HepG2 (cell line): Measurements from ENCODE around the gene PPP4R2. TPM values are rescaled to one million over a fixed set of nuclear protein-coding genes. Genes with fewer than 3 reads are reported as not detected.

Experiments
- FLYWCH1 ChIP-seq: sonication (generic); formaldehyde crosslinking; IDR thresholded peaks from 2 replicates; pipeline ENCODE4 v1.8.1; 2023; ENCODE audit warnings: mild to moderate bottlenecking, missing genetic modification reagents
- GATAD1 ChIP-seq: IDR thresholded peaks from 2 replicates; pipeline ENCODE4 v1.6.1; 2016; ENCODE audit warnings: missing genetic modification reagents, missing compliant biosample characterization
- HBP1 ChIP-seq: IDR thresholded peaks from 2 replicates; pipeline ENCODE4 v1.6.1; 2016; ENCODE audit warnings: low read depth, control low read depth
- HOXA3 ChIP-seq: sonication (generic); formaldehyde crosslinking; IDR thresholded peaks from 2 replicates; pipeline ENCODE4 v1.5.0; 2020; ENCODE audit warnings: missing genetic modification reagents
- IKZF4 ChIP-seq: sonication (generic); formaldehyde crosslinking; IDR thresholded peaks from 2 replicates; pipeline ENCODE4 v1.5.1; 2020; ENCODE audit warnings: borderline replicate concordance, mild to moderate bottlenecking, low read depth, missing genetic modification reagents; ENCODE audit errors: not compliant biosample characterization
- KDM5B ChIP-seq: sonication (generic); formaldehyde crosslinking; IDR thresholded peaks from 2 replicates; pipeline ENCODE4 v1.4.0; 2020; ENCODE audit warnings: missing genetic modification reagents, mild to moderate bottlenecking, borderline replicate concordance
- KLF11 ChIP-seq: IDR thresholded peaks from 2 replicates; pipeline ENCODE4 v1.6.1; 2016; ENCODE audit warnings: missing compliant biosample characterization
- KLF16 ChIP-seq, 2 experiments: sonication (generic) in 1 of 2; formaldehyde crosslinking in 1 of 2; IDR thresholded peaks; 2 replicates each; pipeline versions ENCODE4 v1.6.1 to v1.8.0; 2016 to 2023; ENCODE audit warnings: missing genetic modification reagents in 2 of 2, missing compliant biosample characterization in 1 of 2
- KMT2B ChIP-seq: IDR thresholded peaks from 2 replicates; pipeline ENCODE4 v1.6.1; 2016; ENCODE audit warnings: missing genetic modification reagents, missing compliant biosample characterization
- NAIF1 ChIP-seq: sonication (generic); formaldehyde crosslinking; IDR thresholded peaks from 2 replicates; pipeline ENCODE4 v1.5.0; 2020; ENCODE audit warnings: mild to moderate bottlenecking, missing genetic modification reagents, borderline replicate concordance
- NONO ChIP-seq, 2 experiments: fragments of 450-650 bp in 1 of 2; sonication (generic) in 1 of 2; formaldehyde crosslinking in 1 of 2; IDR thresholded peaks in 1 of 2; conservative IDR thresholded peaks in 1 of 2; 2 replicates each; pipeline versions ENCODE4 v1.6.1 to v1.8.0; 2017 to 2022; ENCODE audit warnings: mild to moderate bottlenecking in 1 of 2, missing genetic modification reagents in 1 of 2, moderate library complexity in 1 of 2
- PHF20 ChIP-seq: sonication (generic); formaldehyde crosslinking; IDR thresholded peaks from 2 replicates; pipeline ENCODE4 v1.5.0; 2020; ENCODE audit warnings: mild to moderate bottlenecking, missing genetic modification reagents
- REXO4 ChIP-seq: sonication (generic); formaldehyde crosslinking; IDR thresholded peaks from 2 replicates; pipeline ENCODE4 v1.8.0; 2022; ENCODE audit warnings: missing genetic modification reagents, mild to moderate bottlenecking, borderline replicate concordance
- THAP8 ChIP-seq: sonication (generic); formaldehyde crosslinking; IDR thresholded peaks from 2 replicates; pipeline ENCODE4 v1.5.1; 2020; ENCODE audit warnings: missing genetic modification reagents, mild to moderate bottlenecking, borderline replicate concordance
- TOE1 ChIP-seq: sonication (generic); formaldehyde crosslinking; IDR thresholded peaks from 2 replicates; pipeline ENCODE4 v1.4.0; 2020; ENCODE audit warnings: mild to moderate bottlenecking, missing genetic modification reagents
- XBP1 ChIP-seq: sonication (generic); formaldehyde crosslinking; IDR thresholded peaks from 2 replicates; pipeline ENCODE4 v1.5.0; 2020; ENCODE audit warnings: missing genetic modification reagents
- ZBTB33 ChIP-seq: sonication (generic); formaldehyde crosslinking; IDR thresholded peaks from 2 replicates; pipeline ENCODE4 v1.4.0; 2020; ENCODE audit warnings: missing genetic modification reagents
- ZBTB49 ChIP-seq: sonication (generic); formaldehyde crosslinking; IDR thresholded peaks from 2 replicates; pipeline ENCODE4 v1.4.0; 2020; ENCODE audit warnings: missing genetic modification reagents, borderline replicate concordance
- ZFP36L1 ChIP-seq: sonication (generic); formaldehyde crosslinking; IDR thresholded peaks from 2 replicates; pipeline ENCODE4 v1.8.0; 2022; ENCODE audit warnings: mild to moderate bottlenecking, missing genetic modification reagents, moderate library complexity
- ZFP91 ChIP-seq: sonication (generic); formaldehyde crosslinking; IDR thresholded peaks from 2 replicates; pipeline ENCODE4 v1.9.0; 2022; ENCODE audit warnings: missing genetic modification reagents, mild to moderate bottlenecking, borderline replicate concordance
- polyA plus RNA-seq, 8 experiments: library from polyadenylated mRNA; depleted of rRNA in 3 of 8; stranded (reverse) in 7 of 8; unstranded in 1 of 8; fragments of >200 nt; fragmentation: Illumina TruSeq in 4 of 8; extraction: Trizol in 4 of 8; gene quantifications; 2 replicates each; pipeline versions ENCODE4 v1.2.1 to v1.2.3, GENCODE V29; 2011 to 2016; ENCODE audit warnings: low read depth in 4 of 8, missing spikeins in 1 of 8, mixed read lengths in 1 of 8; ENCODE audit not compliant: insufficient read depth in 1 of 8
- total RNA-seq, 5 experiments: library from RNA; depleted of rRNA; stranded (reverse); fragments of >200 nt; fragmentation: Illumina TruSeq; extraction: Trizol; gene quantifications; 2 replicates each; pipeline ENCODE4 v1.2.3, GENCODE V29; 2016; ENCODE audit warnings: low read depth in 1 of 5

PPP4R2 gene
- total and polyA plus RNA-seq, 2 of the 13 experiments (the other 11 are each of a cell fraction or from before 2014, with no cell fraction given), result 22.3 to 161 TPM

- TF ChIP-seq NAIF1 (no peak), GATAD1 (peak; percentile 68), FLYWCH1 (CRISPR knock-in tag) (no peak), KMT2B (CRISPR knock-in tag) (peak; percentile 34; the same call in 1 of the 2 replicates), KLF11 (CRISPR knock-in tag) (no peak), HOXA3 (CRISPR knock-in tag) (peak; percentile 74; the same call in 1 of the 2 replicates), KLF16 (CRISPR knock-in tag; IDR thresholded peaks at IDR 0.05) (peak in 1 of 2 experiments; percentile 82; a peak in 1 of 4 replicates), THAP8 (CRISPR knock-in tag) (no peak), ZBTB33 (CRISPR knock-in tag) (0 out of 2 replicates have a peak, but pooled peaks have one; percentile 41), IKZF4 (CRISPR knock-in tag) (peak; percentile 55), PHF20 (CRISPR knock-in tag) (no peak), REXO4 (no peak), XBP1 (no peak), ZFP36L1 (CRISPR knock-in tag) (no peak), TOE1 (CRISPR knock-in tag) (no peak), NONO (IDR thresholded peaks at IDR 0.05) (no peak), NONO (CRISPR knock-in tag; conservative IDR thresholded peaks at IDR 0.05) (peak; percentile 72; the same call in 1 of the 2 replicates), HBP1 (CRISPR knock-in tag) (no peak), ZBTB49 (CRISPR knock-in tag) (no peak), KDM5B (CRISPR knock-in tag) (no peak), ZFP91 (0 out of 2 replicates have a peak, but pooled peaks have one; percentile 32)
These were observed 43.2 kb upstream of the PPP4R2 start (continued) for GRCh38 chr3:72953325-72953956.
